ENCODE results near the gene SCGN. TPM values are rescaled to one million over a fixed set of nuclear protein-coding genes. Genes with fewer than 3 reads are reported as not detected.

Gene SCGN
- total and polyA plus RNA-seq, 9 of the 15 experiments (the other 6 are each of a cell fraction or from before 2014, with no cell fraction given): not detected

DNA sequence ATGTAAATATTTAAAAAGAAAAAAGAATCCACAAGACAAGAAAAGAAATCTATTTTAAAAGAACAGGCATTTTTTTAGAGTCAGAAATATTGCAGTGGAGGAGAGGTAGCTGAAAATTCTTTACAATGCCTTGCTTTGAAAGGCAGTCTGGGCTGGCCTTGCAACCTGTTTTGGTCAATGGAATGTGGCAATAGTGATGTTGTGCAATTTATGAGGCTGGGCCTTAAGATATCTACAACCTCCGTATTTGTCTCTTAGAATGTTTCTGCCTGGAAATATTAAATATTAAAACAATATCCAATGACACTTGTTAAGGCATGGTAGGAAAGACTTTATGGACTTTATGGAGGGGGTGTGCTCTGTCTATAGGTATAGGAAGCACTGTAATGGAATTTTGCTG is 14.8 kb upstream of the SCGN start:
- in situ Hi-C loops (cut with MboI) (no loop called here), intact Hi-C loops (cut with micrococcal nuclease) (no loop called here)
- Histone ChIP-seq H3K4me2 (ENCODE audit: insufficient read depth, low read length) (no peak overlapping the region), H3K9me3 (replicated peaks; ENCODE audit: control insufficient read depth, insufficient read depth, low read depth, low read length) (no peaks in the 10 kb centered on the region), H3K9me1 (ENCODE audit: control insufficient read depth, insufficient read depth, low read length) (no peaks in the 10 kb centered on the region), H2AFZ (ENCODE audit: low read depth, low read length) (no peak overlapping the region), H3K4me1 (replicated peaks in 1 of 2; ENCODE audit: control insufficient read depth in 2 of 2, insufficient read depth in 2 of 2, low read length in 2 of 2) (no peaks in the 10 kb centered on the region), H3K4me3 (no peak overlapping the region), H3K27me3 (ENCODE audit: control insufficient read depth in 2 of 2, insufficient read depth in 2 of 2, low read length in 2 of 2) (peaks cover 0 to 5% of the 10 kb centered on the region in 2 experiments; a peak in 1 of 5 replicates), H3K9ac (ENCODE audit: insufficient read depth in 1 of 2, low read depth in 2 of 2, low read length in 2 of 2) (no peak overlapping the region), H3K79me2 (ENCODE audit: control insufficient read depth, insufficient read depth, low read length) (no peaks in the 10 kb centered on the region), H3K36me3 (ENCODE audit: control insufficient read depth, insufficient read depth, low read length) (no peaks in the 10 kb centered on the region), H4K20me1 (replicated peaks; ENCODE audit: control insufficient read depth, insufficient read depth, low read length) (0 out of 2 replicates have a peak, but pooled peaks cover 3% of the 10 kb centered on the region), H3K27ac (ENCODE audit: extremely low read depth, low read depth, low read length) (no peak overlapping the region)
- BruUV-seq (replicated peaks): no TSS peak
- no peak for ATAC-seq
- no peak for TF ChIP-seq JUND (IDR thresholded peaks at IDR 0.05; ENCODE audit: borderline replicate concordance, low read depth, low read length)
- no peak for TF ChIP-seq JUND (tag; IDR thresholded peaks at IDR 0.05; ENCODE audit: borderline replicate concordance, low read depth, low read length)
- TF ChIP-seq CEBPB (tag; IDR thresholded peaks at IDR 0.05): peak; percentile 75
- TF ChIP-seq, protein P1, sequence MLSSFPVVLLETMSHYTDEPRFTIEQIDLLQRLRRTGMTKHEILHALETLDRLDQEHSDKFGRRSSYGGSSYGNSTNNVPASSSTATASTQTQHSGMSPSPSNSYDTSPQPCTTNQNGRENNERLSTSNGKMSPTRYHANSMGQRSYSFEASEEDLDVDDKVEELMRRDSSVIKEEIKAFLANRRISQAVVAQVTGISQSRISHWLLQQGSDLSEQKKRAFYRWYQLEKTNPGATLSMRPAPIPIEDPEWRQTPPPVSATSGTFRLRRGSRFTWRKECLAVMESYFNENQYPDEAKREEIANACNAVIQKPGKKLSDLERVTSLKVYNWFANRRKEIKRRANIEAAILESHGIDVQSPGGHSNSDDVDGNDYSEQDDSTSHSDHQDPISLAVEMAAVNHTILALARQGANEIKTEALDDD (IDR thresholded peaks at IDR 0.05): no peak
- no peak for TF ChIP-seq ZZZ3 (IDR thresholded peaks at IDR 0.05)
- 5% methylated on average over 1 of the region's 1 CpG for WGBS (ENCODE audit: insufficient coverage, low coverage, missing lambda C conversion rate)
- no peak for FAIRE-seq
- no peak for DNase-seq (ENCODE audit: extremely low read depth in 1 of 4, low spot score in 3 of 4)
- CTCF ChIA-PET (ENCODE audit: low intra/inter-chr PET ratio): no interaction called here
- POLR2A ChIA-PET: no interaction called here

DNA sequence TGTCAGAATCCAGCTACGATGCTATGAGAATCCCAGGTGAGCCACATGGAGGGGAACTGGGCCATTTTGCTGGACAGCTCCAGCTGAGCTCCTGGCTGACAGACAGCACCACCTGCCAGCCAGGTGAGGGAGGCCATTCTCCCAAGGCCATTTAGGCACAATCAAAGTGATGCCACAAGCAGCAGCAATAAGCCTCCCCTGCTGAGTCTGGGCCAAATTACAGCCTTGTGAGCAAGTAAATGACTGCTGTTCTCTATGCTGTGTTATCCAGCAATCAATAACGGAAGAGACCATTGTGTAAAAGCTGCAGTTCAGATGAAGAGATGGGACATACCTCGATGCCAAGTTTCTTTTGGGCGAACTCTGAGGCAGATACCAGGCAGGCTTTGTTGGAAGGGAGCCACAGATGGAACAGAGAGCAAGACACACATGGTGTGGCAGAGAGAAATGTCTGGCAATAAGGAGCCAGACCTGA is 14.0 kb upstream of the SCGN start:
- Histone ChIP-seq H3K4me2 (ENCODE audit: insufficient read depth, low read length) (no peak overlapping the region), H3K9ac (ENCODE audit: insufficient read depth in 1 of 2, low read depth in 2 of 2, low read length in 2 of 2) (no peak overlapping the region), H3K9me1 (ENCODE audit: control insufficient read depth, insufficient read depth, low read length) (no peaks in the 10 kb centered on the region), H3K36me3 (ENCODE audit: control insufficient read depth, insufficient read depth, low read length) (no peaks in the 10 kb centered on the region), H3K27me3 (ENCODE audit: control insufficient read depth in 2 of 2, insufficient read depth in 2 of 2, low read length in 2 of 2) (peaks cover 0 to 5% of the 10 kb centered on the region in 2 experiments; a peak in 1 of 5 replicates), H3K4me3 (no peak overlapping the region), H2AFZ (ENCODE audit: low read depth, low read length) (no peak overlapping the region), H3K27ac (ENCODE audit: extremely low read depth, low read depth, low read length) (no peak overlapping the region), H3K79me2 (ENCODE audit: control insufficient read depth, insufficient read depth, low read length) (no peaks in the 10 kb centered on the region), H3K4me1 (replicated peaks in 1 of 2; ENCODE audit: control insufficient read depth in 2 of 2, insufficient read depth in 2 of 2, low read length in 2 of 2) (no peaks in the 10 kb centered on the region), H4K20me1 (replicated peaks; ENCODE audit: control insufficient read depth, insufficient read depth, low read length) (0 out of 2 replicates have a peak, but pooled peaks cover 3% of the 10 kb centered on the region), H3K9me3 (replicated peaks; ENCODE audit: control insufficient read depth, insufficient read depth, low read depth, low read length) (no peaks in the 10 kb centered on the region)
- no peak for FAIRE-seq
- POLR2A ChIA-PET: no interaction called here
- ATAC-seq: no peak
- CTCF ChIA-PET (ENCODE audit: low intra/inter-chr PET ratio): no interaction called here
- intact Hi-C loops (cut with micrococcal nuclease) (no loop called here), in situ Hi-C loops (cut with MboI) (no loop called here)
- WGBS (ENCODE audit: insufficient coverage, low coverage, missing lambda C conversion rate): 2% methylated on average over 4 of the region's 4 CpGs
- DNase-seq (ENCODE audit: extremely low read depth in 1 of 4, low spot score in 3 of 4): no peak
- BruUV-seq (replicated peaks): no TSS peak
- TF ChIP-seq REST (IDR thresholded peaks at IDR 0.05; ENCODE audit: borderline replicate concordance) (peak; percentile 74; the same call in 1 of the 2 replicates), REST (CRISPR knock-in tag; IDR thresholded peaks at IDR 0.05; ENCODE audit: low read depth) (0 out of 2 replicates have a peak, but pooled peaks have one; percentile 61)

Measured in K562 (cell line).